LoVo (cell line): ENCODE measurements around the gene WDR73.
A peak's percentile ranks its signal among the peaks of the same experiment; 100 is the strongest.

ENCODE experiments used
- DNase-seq: peaks from one replicate; pipeline ENCODE4 v3.0.0-alpha.2; 2016; ENCODE audit warnings: low spot score

The WDR73 gene

DNA sequence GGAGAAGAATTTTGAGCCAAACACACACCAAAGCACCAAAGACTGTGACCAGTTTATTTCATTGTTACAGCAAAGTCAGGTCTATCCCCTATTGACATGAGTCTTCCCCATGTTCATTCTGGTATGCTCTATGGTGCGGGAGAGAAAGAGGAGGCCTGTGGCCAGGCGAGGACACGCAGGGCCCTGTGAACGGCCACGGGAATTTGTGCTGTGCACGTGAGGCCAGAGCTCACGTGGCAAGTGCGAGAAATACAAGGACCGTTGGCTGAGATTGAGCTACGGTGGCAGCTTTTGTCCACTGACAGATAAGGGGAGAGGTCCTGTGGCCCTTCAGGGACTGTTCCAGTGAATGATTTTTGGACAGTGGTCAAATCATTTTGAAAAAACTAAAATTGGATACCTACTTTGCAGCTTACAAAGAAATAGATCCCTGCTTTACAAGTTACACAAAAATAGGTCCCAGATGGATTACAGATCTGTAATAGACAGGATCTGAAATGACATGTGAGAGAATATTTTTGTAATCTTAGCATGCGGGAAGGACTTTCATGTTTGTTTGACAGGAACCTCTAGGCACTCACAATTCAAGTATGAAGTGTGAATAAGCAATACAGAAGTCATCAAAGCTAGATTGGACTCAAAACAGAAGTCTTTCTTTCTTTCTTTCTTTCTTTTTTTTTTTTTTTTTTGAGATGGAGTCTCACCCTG lies 44.1 kb downstream of the WDR73 start:
- no peak for DNase-seq

- DNase-seq = no peak
These were observed 45.3 kb downstream of the WDR73 start for GRCh38 chr15:84608707-84609284.

- DNase-seq = no peak
These were observed 47.4 kb downstream of the WDR73 start for GRCh38 chr15:84606653-84607120.

GRCh38 chr15:84605554-84605882 lies 48.6 kb downstream of the WDR73 start:
- no peak for DNase-seq

DNA sequence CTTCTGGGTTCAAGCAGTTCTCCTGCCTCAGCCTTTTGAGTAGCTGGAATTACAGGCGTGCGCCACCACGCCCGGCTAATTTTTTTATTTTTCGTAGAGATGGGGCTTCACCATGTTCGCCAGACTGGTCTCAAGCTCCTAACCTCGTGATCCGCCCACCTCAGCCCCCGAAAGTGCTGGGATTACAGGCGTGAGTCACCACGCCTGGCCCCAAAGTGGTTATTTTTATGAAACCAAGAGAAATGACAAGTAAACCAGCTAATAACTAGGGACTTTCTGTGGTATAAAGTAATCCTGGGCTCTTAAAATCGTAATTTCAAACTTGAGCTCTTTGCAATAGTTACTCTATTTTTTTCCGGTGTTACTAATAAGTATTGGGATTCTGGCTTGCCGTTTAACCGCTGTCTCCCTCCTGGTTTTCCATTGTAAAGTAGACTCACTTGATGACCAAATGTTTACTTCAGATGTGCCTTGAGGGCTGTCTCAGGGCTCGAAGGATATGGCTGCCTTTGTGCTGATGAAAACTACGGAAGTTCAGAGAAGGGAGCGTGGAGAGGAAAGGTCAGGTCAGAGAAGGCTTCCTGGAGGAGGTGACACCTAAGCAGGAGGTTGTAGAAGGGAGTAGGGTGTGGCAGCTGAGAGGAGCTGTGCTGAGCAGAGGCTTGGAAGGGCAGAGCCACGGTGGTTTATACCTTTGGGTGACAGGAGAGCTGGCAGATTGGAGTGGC lies 49.1 kb downstream of the WDR73 start:
- DNase-seq = no peak

DNA sequence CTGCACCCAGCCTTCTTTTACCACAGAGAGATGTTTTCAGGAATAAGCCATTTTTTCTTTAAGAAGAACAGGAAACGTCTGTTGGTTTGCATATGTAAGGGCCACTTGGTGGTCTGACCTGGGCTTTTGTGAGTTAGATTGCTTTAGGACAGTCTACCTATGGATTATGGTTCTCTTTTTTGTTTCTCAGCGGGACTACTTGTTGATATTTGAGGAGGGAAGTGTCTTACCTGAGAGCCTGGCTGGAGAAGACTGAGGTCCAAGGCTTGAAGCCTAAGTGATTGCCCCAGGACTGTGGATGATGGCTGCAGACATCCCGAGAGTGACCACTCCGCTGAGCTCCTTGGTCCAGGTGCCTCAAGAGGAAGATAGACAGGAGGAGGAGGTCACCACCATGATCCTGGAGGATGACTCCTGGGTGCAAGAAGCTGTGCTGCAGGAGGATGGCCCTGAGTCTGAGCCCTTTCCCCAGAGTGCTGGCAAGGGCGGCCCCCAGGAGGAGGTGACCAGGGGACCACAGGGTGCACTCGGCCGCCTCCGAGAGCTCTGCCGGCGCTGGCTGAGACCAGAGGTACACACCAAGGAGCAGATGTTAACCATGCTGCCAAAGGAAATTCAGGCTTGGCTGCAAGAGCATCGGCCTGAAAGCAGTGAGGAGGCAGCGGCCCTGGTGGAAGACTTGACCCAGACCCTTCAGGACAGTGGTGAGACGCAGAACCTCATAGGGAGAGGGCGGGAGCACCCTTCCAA lies 50.3 kb downstream of the WDR73 start:
- no peak for DNase-seq

- no peak for DNase-seq
These were observed 52.6 kb downstream of the WDR73 start for GRCh38 chr15:84601555-84601838.

DNA sequence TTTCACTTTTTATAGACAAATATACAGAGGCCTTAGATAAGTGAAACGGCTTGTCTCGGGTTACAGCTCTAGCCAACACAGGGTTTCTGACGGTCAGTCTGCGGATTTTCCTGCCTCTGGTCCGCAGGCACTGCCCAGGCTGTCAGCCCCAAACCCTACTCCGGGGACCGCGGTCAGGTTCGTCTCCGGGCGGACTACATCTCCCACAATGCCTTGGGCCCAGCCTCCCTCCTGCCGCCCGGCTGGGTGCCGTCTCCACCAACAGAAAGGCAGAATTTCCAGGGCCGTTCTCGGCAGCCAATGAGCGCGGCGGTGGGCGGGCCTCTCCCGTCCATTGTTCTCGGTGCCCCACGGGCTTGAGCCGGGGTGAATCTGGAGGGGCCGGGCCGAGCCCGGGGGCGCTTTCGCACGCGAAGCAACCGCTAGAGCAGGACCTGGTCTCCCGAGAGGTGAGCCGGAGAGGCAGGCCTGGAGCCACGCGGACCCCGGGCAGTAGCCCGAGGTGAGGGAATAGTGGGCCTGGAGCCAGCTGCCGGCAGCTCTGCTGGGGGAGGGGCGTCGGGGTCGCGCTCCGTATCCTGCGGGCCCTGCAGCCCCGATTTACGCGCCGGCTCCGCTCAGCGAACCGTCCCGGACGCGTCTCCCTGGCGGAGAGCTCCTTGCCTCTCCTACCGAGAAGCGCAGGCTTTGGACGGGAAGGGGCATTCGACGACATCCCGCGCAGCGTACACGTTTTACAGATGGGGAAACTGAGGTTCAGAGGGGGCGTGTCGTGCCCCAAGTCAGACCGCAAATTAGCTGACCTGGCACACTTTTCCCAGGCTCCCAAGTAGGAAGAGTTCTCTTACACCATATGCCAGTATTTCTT lies 53.2 kb downstream of the WDR73 start, which contains the start of gene ZSCAN2:
ZSCAN2 (plus strand) TSS at position 323 of the 868 bp plus-strand sequence. CDS start 2,919 bp downstream, outside the sequence.
- DNase-seq = peak; percentile 98

DNA sequence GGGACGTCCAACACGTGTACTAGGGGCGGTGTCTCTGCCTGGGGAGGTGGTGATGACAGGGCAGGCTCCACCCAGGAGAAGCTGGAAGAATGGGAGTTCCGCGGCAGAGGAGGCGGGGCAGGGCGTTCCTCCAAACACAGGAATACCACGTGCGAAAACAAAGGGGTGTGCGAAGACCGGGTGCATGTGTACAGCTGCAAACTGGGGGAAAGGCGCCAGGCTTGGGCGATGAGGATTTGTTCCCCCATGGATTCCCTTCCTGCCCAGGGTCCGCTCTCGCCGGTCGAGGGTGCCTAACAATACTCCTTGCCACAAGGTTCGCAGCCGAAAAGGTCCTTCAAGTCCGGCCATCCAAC lies 53.8 kb downstream of the WDR73 start:
- DNase-seq = peak; percentile 91

DNA sequence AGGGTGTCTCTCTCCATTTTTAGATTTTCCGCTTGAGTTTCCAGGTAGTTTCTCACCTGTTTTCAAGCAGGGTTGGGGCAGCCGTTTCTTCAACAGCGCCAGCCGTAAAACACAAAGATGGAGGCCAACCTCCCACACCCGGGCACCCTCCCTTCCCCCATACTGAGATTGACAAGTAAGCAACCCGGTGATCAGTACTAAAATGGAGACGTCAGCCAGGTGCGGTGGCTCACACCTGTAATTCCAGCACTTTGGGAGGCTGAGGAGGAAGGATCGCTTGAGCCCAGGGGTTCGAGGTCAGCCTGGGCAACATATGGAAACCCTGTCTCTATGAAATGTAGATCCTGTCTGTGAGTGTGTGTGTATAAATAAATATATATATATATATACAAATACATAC lies 54.2 kb downstream of the WDR73 start:
- DNase-seq = no peak

DNA sequence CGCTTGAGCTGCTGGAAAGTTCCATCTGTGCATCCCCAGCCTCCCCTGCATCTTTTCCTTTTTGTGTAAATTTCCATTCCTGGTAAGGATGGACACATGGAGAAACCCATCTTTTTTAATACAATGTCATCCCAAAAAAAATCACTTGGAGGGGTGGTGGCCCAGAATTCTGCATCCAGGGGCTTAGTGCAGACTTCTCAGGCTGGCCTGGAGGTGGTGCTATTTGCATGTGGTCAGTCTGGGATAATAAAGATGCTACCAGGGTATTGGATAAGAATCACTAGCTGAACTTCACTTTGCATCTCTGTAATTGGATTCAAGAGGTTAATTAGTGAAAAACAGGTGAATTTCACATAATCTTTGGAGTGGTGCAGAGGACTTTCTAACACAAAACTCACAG lies 55.1 kb downstream of the WDR73 start:
- peak; percentile 41 for DNase-seq

- DNase-seq = no peak
These were observed 55.8 kb downstream of the WDR73 start for GRCh38 chr15:84598250-84598649.

GRCh38 chr15:84597296-84597695 lies 56.8 kb downstream of the WDR73 start:
- DNase-seq = no peak

DNA sequence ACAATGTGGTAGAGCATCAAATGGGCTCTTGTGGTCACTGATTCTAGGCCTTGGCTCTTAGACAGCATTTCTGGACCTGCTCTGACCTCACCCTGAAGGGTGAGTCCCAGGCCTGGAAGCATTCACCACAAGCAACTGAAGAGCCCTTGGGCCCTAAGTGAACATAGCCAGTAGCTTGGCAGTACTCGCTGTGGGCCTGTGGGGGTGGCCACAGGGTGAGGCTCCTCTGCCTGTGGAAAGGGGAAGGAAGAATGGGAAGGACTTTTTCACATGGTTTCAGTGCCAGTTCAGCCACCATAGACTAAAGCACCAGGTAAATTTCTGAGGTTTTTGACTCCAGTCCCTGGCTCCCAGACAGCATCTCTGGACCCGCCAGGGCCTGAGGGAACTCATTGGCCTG lies 58.4 kb downstream of the WDR73 start:
- DNase-seq = no peak

DNA sequence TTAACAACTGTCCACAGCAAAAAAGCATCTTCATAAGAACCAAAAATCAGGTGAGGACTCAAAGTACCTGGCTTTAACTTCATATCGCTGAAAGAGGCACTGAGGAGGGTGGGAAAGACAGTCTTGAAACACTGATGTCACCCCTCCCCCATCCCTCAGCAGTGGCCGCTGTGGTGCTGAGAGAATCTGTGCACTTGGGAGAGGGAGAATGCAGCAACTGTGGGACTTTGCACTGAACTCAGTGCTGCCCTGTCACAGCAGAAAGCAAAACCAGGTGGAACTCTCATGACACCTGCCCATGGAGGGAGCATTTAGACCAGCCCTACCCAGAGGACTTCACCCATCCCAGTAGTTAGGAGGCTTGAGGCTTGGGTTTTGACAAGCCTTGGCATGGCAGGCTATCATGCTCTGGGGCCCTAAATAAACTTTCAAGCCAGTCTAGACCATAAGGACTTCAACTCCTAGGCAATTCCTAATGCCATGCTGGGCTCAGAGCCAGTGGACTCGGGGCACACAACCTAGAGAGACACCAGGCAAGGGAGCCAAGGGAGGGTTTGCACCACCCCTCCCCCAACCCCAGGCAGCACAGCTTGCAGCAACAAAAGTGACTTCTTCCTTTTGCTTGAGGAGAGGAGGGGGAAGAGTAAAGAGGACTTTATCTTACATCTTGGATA lies 59.3 kb downstream of the WDR73 start:
- DNase-seq = no peak

- DNase-seq = no peak
These were observed 62.3 kb downstream of the WDR73 start for GRCh38 chr15:84591815-84592214.

- no peak for DNase-seq
These were observed 63.7 kb downstream of the WDR73 start for GRCh38 chr15:84590406-84590805.
